ENCODE results near the gene ERICH2.
A peak's percentile ranks its signal among the peaks of the same experiment; 100 is the strongest.

ERICH2 gene

DNA sequence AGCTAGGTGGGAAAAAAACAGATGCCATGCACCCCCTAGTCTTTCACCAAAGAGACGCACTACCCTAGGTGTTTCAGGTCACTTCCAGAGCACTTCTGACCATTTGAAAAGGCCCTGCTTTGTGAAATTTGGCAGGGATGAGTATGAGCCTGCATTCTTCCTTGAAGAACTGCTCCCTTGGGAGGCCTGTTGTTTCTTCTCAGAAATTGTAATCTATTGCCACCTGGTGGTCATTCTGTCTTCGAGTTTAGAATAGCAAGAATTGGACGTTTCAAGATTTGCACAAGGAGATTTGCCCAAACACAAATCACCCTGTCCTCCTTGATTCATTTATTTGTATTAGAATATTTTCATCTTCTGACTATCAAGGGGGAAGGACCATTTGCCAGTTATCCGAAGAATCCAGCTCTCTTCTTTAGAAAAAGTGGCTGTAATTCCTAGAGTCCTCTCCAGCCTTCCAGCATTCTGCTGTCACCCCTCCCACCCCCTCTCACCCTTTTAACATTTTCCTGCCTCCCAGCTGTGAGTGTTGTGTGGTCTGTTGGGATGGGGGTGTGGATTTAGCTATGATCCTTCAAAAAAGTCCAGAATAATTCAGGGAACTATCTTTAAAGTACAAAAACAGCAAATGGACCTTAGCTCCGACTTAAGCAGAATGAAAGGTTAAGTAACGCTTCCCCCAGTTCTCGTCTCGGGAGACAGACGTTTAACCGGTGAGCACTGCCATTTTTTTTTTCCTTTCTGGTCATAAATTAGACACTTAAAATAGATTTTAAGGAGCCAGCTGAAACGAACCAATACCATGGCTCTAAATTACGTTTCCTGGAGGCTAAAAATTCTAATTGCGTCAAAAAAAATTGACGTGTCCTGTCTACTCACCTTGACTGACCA is 42.8 kb downstream of the ERICH2 start:
- DNase-seq (ENCODE audit: low read depth): peak; percentile 80
- no peak overlapping the region for H3K4me3 ChIP-seq (ENCODE audit: low read depth, low read length)
- TF ChIP-seq CTCF (IDR thresholded peaks at IDR 0.05; ENCODE audit: insufficient read depth, low read depth, low read length, missing control alignments): peak; percentile 55

DNA sequence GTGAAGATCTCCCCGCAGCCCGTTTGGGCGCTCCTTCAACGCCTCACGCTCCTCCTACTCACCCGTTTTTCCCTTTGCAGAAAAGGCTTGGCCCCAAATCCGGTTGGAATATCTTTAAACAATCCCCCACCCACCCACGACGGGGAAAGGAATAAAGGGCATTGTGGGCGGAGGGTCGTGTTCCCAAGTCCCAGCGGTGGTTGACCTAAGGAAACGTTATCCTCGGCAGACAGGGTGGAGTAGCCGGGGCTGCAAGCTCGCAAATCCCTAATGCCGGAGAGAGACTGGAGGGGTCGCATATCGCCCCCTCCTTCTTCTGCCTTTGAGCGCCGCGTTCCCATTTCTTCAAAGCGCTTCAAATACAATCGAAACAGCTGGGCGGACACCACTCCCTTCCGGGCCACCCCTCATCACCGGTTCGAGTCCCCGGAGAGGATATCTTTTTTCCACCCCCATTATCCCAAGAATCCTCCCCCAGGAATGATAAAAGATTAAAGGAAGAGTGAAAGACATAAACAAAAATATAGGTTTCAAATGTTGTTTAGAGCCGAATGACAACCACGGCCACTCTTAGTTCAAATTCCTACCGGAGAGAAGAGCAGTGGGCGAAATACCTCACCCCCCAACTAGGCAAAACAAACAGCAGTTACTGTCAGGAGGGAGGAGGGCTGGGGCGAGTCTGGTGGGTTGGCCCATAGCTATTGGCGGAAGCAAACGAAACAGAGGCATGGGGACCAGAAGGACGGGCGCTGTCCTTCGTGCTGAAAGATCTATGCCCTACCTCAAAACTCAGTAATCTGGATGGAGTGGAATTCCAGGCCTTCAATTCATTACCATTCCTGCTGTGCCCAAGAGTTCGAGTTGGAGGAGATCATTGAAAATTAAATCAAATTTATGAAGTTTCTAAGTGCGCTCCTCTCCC is 43.7 kb downstream of the ERICH2 start:
- H3K4me3 ChIP-seq (ENCODE audit: low read depth, low read length): no peak overlapping the region
- DNase-seq (ENCODE audit: low read depth): peak; percentile 21
- no peak for TF ChIP-seq CTCF (IDR thresholded peaks at IDR 0.05; ENCODE audit: insufficient read depth, low read depth, low read length, missing control alignments)

GRCh38 chr2:170814533-170815230 is 44.5 kb downstream of the ERICH2 start:
- H3K4me3 ChIP-seq (ENCODE audit: low read depth, low read length): no peak overlapping the region
- DNase-seq (ENCODE audit: low read depth): no peak
- TF ChIP-seq CTCF (IDR thresholded peaks at IDR 0.05; ENCODE audit: insufficient read depth, low read depth, low read length, missing control alignments): no peak

DNA sequence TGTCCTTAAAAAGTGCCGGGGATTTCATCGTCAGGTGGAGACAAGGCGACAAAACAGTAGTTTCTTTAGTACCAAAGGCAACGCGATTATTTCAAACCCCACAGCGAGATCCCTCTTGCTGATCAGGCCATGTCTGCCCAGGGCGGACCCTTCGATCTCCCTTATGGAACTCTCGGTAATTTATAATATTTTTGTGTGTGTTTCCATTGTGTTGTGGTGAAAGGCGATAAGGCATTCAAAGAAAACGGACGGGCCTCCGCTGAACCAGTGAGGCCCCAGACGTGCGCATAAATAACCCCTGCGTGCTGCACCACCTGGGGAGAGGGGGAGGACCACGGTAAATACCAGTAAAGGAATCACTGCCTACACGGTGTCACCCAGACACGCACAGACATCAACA is 45.1 kb downstream of the ERICH2 start:
- no peak for TF ChIP-seq CTCF (IDR thresholded peaks at IDR 0.05; ENCODE audit: insufficient read depth, low read depth, low read length, missing control alignments)
- no peak for DNase-seq (ENCODE audit: low read depth)
- no peak overlapping the region for H3K4me3 ChIP-seq (ENCODE audit: low read depth, low read length)

DNA sequence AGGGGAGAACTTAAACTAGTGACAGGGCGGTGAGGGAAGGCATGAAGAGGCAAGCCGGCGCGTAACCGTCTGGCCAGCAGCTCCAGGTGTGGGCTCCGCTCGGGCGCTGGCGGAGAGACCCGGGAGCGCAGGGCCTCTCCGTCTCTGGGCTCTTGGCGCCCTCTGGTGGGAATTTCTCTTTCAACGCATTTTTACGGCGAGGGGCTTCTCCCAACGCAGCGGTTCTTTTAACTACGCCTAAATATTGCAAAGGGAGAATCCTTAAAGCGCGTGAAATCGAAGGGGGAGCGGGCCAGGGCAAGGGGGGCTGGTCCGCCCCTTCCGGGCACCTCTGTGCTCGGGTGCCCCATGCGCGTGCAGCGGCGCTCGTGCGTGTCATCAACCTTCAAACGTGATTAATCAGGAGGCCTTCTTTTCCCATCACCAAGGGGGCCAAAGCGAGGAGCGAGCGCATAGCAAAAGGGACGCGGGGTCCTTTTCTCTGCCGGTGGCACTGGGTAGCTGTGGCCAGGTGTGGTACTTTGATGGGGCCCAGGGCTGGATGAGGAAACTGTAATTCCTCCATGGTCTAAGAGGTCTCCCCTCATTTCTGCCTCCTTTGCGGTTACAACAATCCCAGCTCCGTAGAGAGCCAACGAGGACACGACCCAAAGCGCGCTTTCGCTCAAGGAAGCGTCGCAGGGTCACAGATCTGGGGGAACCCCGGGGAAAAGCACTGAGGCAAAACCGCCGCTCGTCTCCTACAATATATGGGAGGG is 45.7 kb downstream of the ERICH2 start:
- TF ChIP-seq CTCF (IDR thresholded peaks at IDR 0.05; ENCODE audit: insufficient read depth, low read depth, low read length, missing control alignments): peak; percentile 69
- DNase-seq (ENCODE audit: low read depth): peak; percentile 68
- peak overlapping the region; percentile 38 for H3K4me3 ChIP-seq (ENCODE audit: low read depth, low read length)

Data from GM12865 (cell line).